SK-N-SH treated with all-trans-retinoic acid at 6 μM for 48 hours (cell line): ENCODE results near the gene SRBD1.

Source experiments
- CREB5 ChIP-seq: fragments of 250-450 bp; sonication (Bioruptor Pico); IDR thresholded peaks from 2 replicates; pipeline ENCODE4 v1.5.1; 2020; ENCODE audit warnings: low read depth, mild to moderate bottlenecking, moderate library complexity
- ISL1 ChIP-seq: fragments of 250-450 bp; sonication (Bioruptor Pico); IDR thresholded peaks from 2 replicates; pipeline ENCODE4 v2.1.2; 2022; ENCODE audit warnings: mild to moderate bottlenecking, moderate library complexity
- OSR1 ChIP-seq: fragments of 250-450 bp; sonication (Bioruptor Pico); IDR thresholded peaks from 2 replicates; pipeline ENCODE4 v1.8.0; 2022; ENCODE audit warnings: moderate library complexity, mild to moderate bottlenecking, inconsistent platforms
- ZFP3 ChIP-seq: fragments of 250-450 bp; sonication (Bioruptor Pico); IDR thresholded peaks from 2 replicates; pipeline ENCODE4 v1.5.0; 2020; ENCODE audit warnings: mild to moderate bottlenecking, moderate library complexity
- ZFP30 ChIP-seq: fragments of 450-650 bp; formaldehyde crosslinking; IDR thresholded peaks from 2 replicates; pipeline ENCODE4 v1.5.0; 2022; ENCODE audit warnings: mild to moderate bottlenecking, moderate library complexity
- TF ChIP-seq, protein P1 (sequence below): fragments of 250-450 bp; sonication (Bioruptor Pico); IDR thresholded peaks from 2 replicates; pipeline ENCODE4 v1.5.1; 2021; ENCODE audit warnings: mild to moderate bottlenecking, moderate library complexity

DNA sequence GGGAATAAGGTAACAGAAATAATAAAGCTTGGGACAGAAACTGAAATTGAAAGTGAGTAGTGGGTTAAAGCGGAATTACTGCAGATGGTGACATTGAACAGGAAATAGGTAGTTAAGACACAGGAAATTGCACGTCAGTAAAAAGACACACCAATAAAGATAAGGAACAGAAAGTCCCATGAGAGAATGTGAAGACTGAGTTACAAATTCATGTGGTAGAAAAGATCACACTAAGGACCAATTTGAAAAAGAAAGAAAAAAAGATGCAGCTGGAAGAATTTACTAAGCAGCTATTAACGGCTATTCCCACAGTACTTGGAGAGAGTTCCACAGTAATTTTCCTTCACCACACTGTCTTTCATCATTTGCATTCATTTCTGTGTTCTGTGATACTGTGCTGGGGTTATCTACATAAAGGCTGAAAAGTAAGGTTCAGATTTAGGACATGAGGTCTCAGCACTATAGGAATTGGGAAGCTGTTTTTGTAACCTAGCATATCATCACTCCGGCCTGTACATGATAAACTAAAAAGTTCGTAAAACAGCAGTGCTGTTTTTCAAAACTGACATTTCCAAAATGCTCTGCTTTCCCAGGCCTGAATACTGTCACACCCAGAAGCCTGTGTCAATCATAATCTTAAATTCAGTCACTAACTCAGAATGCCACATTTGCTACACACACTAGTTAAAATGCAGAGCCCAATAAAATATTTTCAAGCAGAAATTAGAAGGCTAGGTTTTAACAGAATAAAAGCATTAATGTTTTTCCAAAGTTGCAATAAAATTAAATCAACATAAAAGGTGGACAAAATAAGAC is 42.9 kb downstream of the SRBD1 start:
- TF ChIP-seq, protein P1, sequence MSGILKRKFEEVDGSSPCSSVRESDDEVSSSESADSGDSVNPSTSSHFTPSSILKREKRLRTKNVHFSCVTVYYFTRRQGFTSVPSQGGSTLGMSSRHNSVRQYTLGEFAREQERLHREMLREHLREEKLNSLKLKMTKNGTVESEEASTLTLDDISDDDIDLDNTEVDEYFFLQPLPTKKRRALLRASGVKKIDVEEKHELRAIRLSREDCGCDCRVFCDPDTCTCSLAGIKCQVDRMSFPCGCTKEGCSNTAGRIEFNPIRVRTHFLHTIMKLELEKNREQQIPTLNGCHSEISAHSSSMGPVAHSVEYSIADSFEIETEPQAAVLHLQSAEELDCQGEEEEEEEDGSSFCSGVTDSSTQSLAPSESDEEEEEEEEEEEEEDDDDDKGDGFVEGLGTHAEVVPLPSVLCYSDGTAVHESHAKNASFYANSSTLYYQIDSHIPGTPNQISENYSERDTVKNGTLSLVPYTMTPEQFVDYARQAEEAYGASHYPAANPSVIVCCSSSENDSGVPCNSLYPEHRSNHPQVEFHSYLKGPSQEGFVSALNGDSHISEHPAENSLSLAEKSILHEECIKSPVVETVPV (CRISPR knock-in tag): no peak
- TF ChIP-seq CREB5 (no peak), ZFP30 (CRISPR knock-in tag) (no peak), ZFP3 (CRISPR knock-in tag) (no peak), OSR1 (CRISPR knock-in tag) (no peak), ISL1 (CRISPR knock-in tag) (no peak)
